Suprapubic skin (tissue), 4 donors: Measurements from ENCODE around the gene RDX.

Experiments used
- EP300 ChIP-seq: sonication (generic); formaldehyde crosslinking; IDR thresholded peaks from one replicate; pipeline ENCODE4 v1.6.1; 2017; ENCODE audit warnings: antibody characterized with exemption
- POLR2A ChIP-seq, 2 donors: fragments of 450-650 bp; IDR thresholded peaks; one replicate each; pipeline ENCODE4 v1.6.1; 2017; ENCODE audit warnings: antibody characterized with exemption in 2 of 2, mild to moderate bottlenecking in 2 of 2, moderate library complexity in 2 of 2
- POLR2AphosphoS5 ChIP-seq, 3 donors: sonication (generic); formaldehyde crosslinking; IDR thresholded peaks; one replicate each; pipeline ENCODE4 v1.6.1; 2017; ENCODE audit warnings: antibody characterized with exemption in 3 of 3
- TF ChIP-seq, protein P1 (sequence below), 2 donors: fragments of 200-600 bp in 1 of 2; fragments of 450-650 bp in 1 of 2; sonication (generic) in 1 of 2; IDR thresholded peaks; one replicate each; pipeline ENCODE4 v1.5.1; 2016 to 2019; ENCODE audit warnings: antibody characterized with exemption in 2 of 2, mild to moderate bottlenecking in 1 of 2, moderate library complexity in 1 of 2

DNA sequence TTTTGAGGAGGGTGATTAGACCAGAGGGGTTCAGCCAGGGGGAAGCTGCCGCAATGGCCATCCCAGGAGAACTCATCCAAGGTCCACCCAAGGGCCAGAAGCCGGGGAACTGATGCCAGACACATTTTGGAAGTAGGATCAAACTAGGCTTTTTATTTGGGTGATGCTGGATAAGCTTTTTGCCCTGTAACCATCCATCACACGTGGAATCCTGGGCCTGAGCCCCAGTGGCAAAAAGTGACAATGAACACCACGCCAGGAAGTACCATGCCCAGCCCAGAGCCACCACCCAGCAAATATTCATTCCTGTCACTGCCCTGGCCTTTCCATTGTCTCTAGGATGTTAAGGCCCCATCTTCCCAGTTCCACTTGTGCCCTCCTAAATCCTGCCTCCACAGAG is 117.3 kb downstream of the RDX start:
- TF ChIP-seq POLR2A (IDR thresholded peaks at IDR 0.05) (no peak), POLR2AphosphoS5 (IDR thresholded peaks at IDR 0.05) (no peak), EP300 (no peak)
- TF ChIP-seq, protein P1, sequence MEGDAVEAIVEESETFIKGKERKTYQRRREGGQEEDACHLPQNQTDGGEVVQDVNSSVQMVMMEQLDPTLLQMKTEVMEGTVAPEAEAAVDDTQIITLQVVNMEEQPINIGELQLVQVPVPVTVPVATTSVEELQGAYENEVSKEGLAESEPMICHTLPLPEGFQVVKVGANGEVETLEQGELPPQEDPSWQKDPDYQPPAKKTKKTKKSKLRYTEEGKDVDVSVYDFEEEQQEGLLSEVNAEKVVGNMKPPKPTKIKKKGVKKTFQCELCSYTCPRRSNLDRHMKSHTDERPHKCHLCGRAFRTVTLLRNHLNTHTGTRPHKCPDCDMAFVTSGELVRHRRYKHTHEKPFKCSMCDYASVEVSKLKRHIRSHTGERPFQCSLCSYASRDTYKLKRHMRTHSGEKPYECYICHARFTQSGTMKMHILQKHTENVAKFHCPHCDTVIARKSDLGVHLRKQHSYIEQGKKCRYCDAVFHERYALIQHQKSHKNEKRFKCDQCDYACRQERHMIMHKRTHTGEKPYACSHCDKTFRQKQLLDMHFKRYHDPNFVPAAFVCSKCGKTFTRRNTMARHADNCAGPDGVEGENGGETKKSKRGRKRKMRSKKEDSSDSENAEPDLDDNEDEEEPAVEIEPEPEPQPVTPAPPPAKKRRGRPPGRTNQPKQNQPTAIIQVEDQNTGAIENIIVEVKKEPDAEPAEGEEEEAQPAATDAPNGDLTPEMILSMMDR (IDR thresholded peaks at IDR 0.05), result no peak
